ENCODE results near the gene ACIN1.

ACIN1 gene

GRCh38 chr14:23045419-23046357 is 49.2 kb downstream of the ACIN1 start:
- Mint-ChIP-seq H3K4me1 (ENCODE audit: low read depth) (no peaks in the 10 kb centered on the region), H3K4me3 (no peak overlapping the region), H3K9me3 (no peaks in the 10 kb centered on the region), H3K27me3 (ENCODE audit: low read depth) (no peaks in the 10 kb centered on the region), H3K36me3 (ENCODE audit: low read depth) (no peaks in the 10 kb centered on the region), H3K27ac (no peak overlapping the region)

- no peaks in the 10 kb centered on the region for H3K27me3 Mint-ChIP-seq (ENCODE audit: low read depth)
- H3K4me3 Mint-ChIP-seq, result no peak overlapping the region
- H3K9me3 Mint-ChIP-seq, result no peaks in the 10 kb centered on the region
- H3K36me3 Mint-ChIP-seq (ENCODE audit: low read depth), result no peaks in the 10 kb centered on the region
- H3K27ac Mint-ChIP-seq, result no peak overlapping the region
- H3K4me1 Mint-ChIP-seq (ENCODE audit: low read depth), result no peaks in the 10 kb centered on the region
Observed at GRCh38 chr14:23044840-23045239, 50.1 kb downstream of the ACIN1 start.

- no peak overlapping the region for H3K4me3 Mint-ChIP-seq
Observed at GRCh38 chr14:23043754-23044153, 51.2 kb downstream of the ACIN1 start.

GRCh38 chr14:23043145-23043544 is 51.8 kb downstream of the ACIN1 start:
- H3K4me1 Mint-ChIP-seq (ENCODE audit: low read depth), result no peaks in the 10 kb centered on the region
- no peak overlapping the region for H3K4me3 Mint-ChIP-seq
- H3K27ac Mint-ChIP-seq, result no peak overlapping the region

More at GRCh38 chr14:23043754-23044153, 51.2 kb downstream of the ACIN1 start:
- H3K9me3 Mint-ChIP-seq, result no peaks in the 10 kb centered on the region
- H3K36me3 Mint-ChIP-seq (ENCODE audit: low read depth), result no peaks in the 10 kb centered on the region
- H3K4me1 Mint-ChIP-seq (ENCODE audit: low read depth), result no peaks in the 10 kb centered on the region
- H3K27me3 Mint-ChIP-seq (ENCODE audit: low read depth), result no peaks in the 10 kb centered on the region
- H3K27ac Mint-ChIP-seq, result no peak overlapping the region

GRCh38 chr14:23042162-23042965 is 52.6 kb downstream of the ACIN1 start, which contains the start of gene PSMB11:
TSS of gene PSMB11 (plus strand) at chr14:23042212. CDS start at chr14:23042226, 14 bp downstream.
- Mint-ChIP-seq H3K36me3 (ENCODE audit: low read depth) (no peaks in the 10 kb centered on the region), H3K4me3 (no peak within 1 kb of the TSS), H3K27ac (no peak within 1 kb of the TSS), H3K27me3 (ENCODE audit: low read depth) (no peaks in the 10 kb centered on the region), H3K9me3 (no peaks in the 10 kb centered on the region), H3K4me1 (ENCODE audit: low read depth) (no peaks in the 10 kb centered on the region)

More at GRCh38 chr14:23043145-23043544, 51.8 kb downstream of the ACIN1 start:
- Mint-ChIP-seq H3K9me3 (no peaks in the 10 kb centered on the region), H3K27me3 (ENCODE audit: low read depth) (no peaks in the 10 kb centered on the region), H3K36me3 (ENCODE audit: low read depth) (no peaks in the 10 kb centered on the region)

- no peak overlapping the region for H3K4me3 Mint-ChIP-seq
- no peaks in the 10 kb centered on the region for H3K36me3 Mint-ChIP-seq (ENCODE audit: low read depth)
- no peak overlapping the region for H3K27ac Mint-ChIP-seq
- no peaks in the 10 kb centered on the region for H3K27me3 Mint-ChIP-seq (ENCODE audit: low read depth)
- H3K9me3 Mint-ChIP-seq, result no peaks in the 10 kb centered on the region
- no peaks in the 10 kb centered on the region for H3K4me1 Mint-ChIP-seq (ENCODE audit: low read depth)
Observed at GRCh38 chr14:23041729-23042128, 53.2 kb downstream of the ACIN1 start.

GRCh38 chr14:23040100-23040499 is 54.8 kb downstream of the ACIN1 start:
- Mint-ChIP-seq H3K27me3 (ENCODE audit: low read depth) (no peaks in the 10 kb centered on the region), H3K27ac (no peak overlapping the region), H3K4me3 (no peak overlapping the region), H3K36me3 (ENCODE audit: low read depth) (no peaks in the 10 kb centered on the region), H3K4me1 (ENCODE audit: low read depth) (peaks cover 8% of the 10 kb centered on the region), H3K9me3 (no peaks in the 10 kb centered on the region)

- Mint-ChIP-seq H3K4me3 (peak overlapping the region; percentile 92), H3K27me3 (ENCODE audit: low read depth) (no peaks in the 10 kb centered on the region), H3K4me1 (ENCODE audit: low read depth) (peaks cover 21% of the 10 kb centered on the region), H3K9me3 (no peaks in the 10 kb centered on the region), H3K27ac (peak overlapping the region; percentile 98), H3K36me3 (ENCODE audit: low read depth) (peaks cover 18% of the 10 kb centered on the region)
Observed at GRCh38 chr14:23035303-23036144, 59.4 kb downstream of the ACIN1 start.

GRCh38 chr14:23034498-23035302 is 60.2 kb downstream of the ACIN1 start, which contains the start of gene PSMB5:
TSS of gene PSMB5 (minus strand) at chr14:23034900. CDS start at chr14:23034881, 19 bp downstream.
- Mint-ChIP-seq H3K4me3 (peak within 1 kb of the TSS; percentile 92), H3K36me3 (ENCODE audit: low read depth) (peaks cover 18% of the 10 kb centered on the region), H3K27me3 (ENCODE audit: low read depth) (no peaks in the 10 kb centered on the region), H3K9me3 (no peaks in the 10 kb centered on the region), H3K27ac (peak within 1 kb of the TSS; percentile 98), H3K4me1 (ENCODE audit: low read depth) (peaks cover 21% of the 10 kb centered on the region)

- H3K36me3 Mint-ChIP-seq (ENCODE audit: low read depth), result peaks cover 23% of the 10 kb centered on the region
- no peaks in the 10 kb centered on the region for H3K27me3 Mint-ChIP-seq (ENCODE audit: low read depth)
- H3K4me3 Mint-ChIP-seq, result peak overlapping the region; percentile 92
- H3K27ac Mint-ChIP-seq, result peak overlapping the region; percentile 98
- H3K4me1 Mint-ChIP-seq (ENCODE audit: low read depth), result peaks cover 25% of the 10 kb centered on the region
- no peaks in the 10 kb centered on the region for H3K9me3 Mint-ChIP-seq
Observed at GRCh38 chr14:23033801-23034497, 61.0 kb downstream of the ACIN1 start.

- Mint-ChIP-seq H3K36me3 (ENCODE audit: low read depth) (peaks cover 27% of the 10 kb centered on the region), H3K27ac (peak overlapping the region; percentile 98), H3K4me1 (ENCODE audit: low read depth) (peaks cover 29% of the 10 kb centered on the region), H3K27me3 (ENCODE audit: low read depth) (no peaks in the 10 kb centered on the region), H3K4me3 (peak overlapping the region; percentile 92), H3K9me3 (no peaks in the 10 kb centered on the region)
Observed at GRCh38 chr14:23033251-23033727, 61.6 kb downstream of the ACIN1 start.

- Mint-ChIP-seq H3K36me3 (ENCODE audit: low read depth) (peaks cover 34% of the 10 kb centered on the region), H3K4me3 (no peak overlapping the region), H3K27me3 (ENCODE audit: low read depth) (no peaks in the 10 kb centered on the region), H3K4me1 (ENCODE audit: low read depth) (peaks cover 35% of the 10 kb centered on the region), H3K9me3 (no peaks in the 10 kb centered on the region), H3K27ac (no peak overlapping the region)
Observed at GRCh38 chr14:23030936-23031335, 64.0 kb downstream of the ACIN1 start.

GRCh38 chr14:23028799-23029198 is 66.1 kb downstream of the ACIN1 start:
- Mint-ChIP-seq H3K27ac (peak overlapping the region; percentile 6), H3K4me1 (ENCODE audit: low read depth) (peaks cover 40% of the 10 kb centered on the region), H3K36me3 (ENCODE audit: low read depth) (peaks cover 51% of the 10 kb centered on the region), H3K9me3 (no peaks in the 10 kb centered on the region), H3K4me3 (peak overlapping the region; percentile 4), H3K27me3 (ENCODE audit: low read depth) (no peaks in the 10 kb centered on the region)

Measured in T-helper 1 cell treated with Interleukin-12 subunit alpha and Interleukin-12 subunit beta and Interleukin-4 antibody, amounts not matched to agents 30 μg/mL and 1 μg/mL, for 36 hours (primary cell).